Islet of Langerhans (tissue), 1 donor: ENCODE data around the gene FPR2.
A peak's percentile ranks its signal among the peaks of the same experiment; 100 is the strongest.
"Not testable (repeated sequence)": the region's sequence is repeated elsewhere in the genome, so short reads cannot be mapped to it uniquely, and the experiment has no call there.

Experiments
- FAIRE-seq: peaks from one replicate; lab custom pipeline; 2011; peaks lifted over from hg19 to GRCh38; lab: Jason Lieb, UNC

The FPR2 gene

DNA sequence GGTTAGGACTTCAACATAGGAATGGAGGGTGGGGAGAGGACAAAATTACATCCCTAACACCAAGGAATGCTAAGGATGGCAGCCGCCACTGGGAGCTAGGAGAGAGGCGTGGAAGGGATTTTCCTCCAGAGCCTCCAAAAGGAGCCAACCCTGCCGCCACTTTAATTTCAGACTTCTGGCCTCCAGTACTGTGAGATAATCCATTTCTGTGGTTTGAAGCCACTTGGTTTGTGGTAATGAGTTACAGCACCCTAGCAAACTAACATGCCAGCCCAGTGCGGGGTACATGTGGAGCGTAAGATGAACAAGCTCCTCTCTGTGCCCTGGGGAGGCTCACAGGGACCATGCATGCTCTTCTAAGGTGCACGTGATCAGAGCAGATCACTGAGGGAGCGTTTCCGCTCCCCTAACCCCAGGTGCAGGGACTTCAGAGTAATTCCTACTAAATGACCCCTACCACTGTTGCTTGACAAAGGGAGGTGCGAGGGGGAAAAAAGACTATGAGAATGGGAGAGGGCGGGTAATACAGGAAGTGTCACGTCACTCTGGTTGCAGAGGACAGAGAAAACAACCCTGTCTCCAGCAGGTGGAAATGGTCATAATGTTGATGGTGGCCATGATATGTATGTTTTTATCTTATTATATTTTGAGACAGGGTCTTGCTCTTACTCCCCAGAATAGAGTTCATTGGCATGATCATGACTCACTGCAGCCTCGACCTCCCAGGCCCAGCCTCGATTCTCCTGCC lies 21.3 kb upstream of the FPR2 start:
- no peak for FAIRE-seq

GRCh38 chr19:51740356-51740755 lies 20.6 kb upstream of the FPR2 start:
- FAIRE-seq = no peak

DNA sequence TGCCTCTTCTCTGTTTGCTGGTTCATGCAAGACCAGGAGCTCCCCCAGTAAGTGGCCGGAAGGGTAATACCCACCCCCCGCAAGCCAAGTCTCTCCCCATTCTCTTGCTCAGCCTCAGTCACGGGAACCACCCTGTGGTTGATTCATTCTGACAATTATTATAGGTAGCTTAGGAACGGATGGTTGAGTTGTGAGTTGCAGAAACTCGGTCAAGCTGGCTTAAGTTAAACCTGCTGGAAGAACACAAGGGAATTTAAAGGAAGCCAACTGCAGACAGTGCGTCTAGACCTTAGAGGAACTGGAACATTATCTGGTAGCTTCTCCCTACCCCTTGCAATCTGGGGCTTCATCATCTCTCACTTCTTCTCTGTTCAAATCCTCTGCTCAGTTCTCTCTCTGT lies 18.2 kb upstream of the FPR2 start:
- FAIRE-seq = no peak

GRCh38 chr19:51743405-51743804 lies 17.6 kb upstream of the FPR2 start:
- FAIRE-seq = no peak

DNA sequence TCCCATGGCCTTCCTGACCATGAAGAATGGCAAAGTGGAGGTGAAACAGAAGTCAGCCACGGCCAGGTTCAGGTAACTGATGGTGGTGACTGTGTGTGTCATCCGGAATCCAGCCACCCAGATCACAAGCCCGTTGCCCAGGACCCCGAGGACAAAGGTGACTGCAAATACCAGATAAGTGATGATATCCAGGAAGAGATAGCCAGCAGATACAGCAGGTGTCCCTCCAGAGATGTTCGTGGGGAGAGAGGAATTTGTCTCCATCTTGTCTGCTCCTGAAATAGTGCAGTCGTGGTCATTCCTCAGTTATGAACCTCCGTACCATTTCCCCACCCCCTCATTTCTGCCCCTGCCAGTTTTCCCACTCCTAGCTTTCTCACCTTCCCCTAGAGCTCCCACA lies 14.2 kb upstream of the FPR2 start:
- no peak for FAIRE-seq

GRCh38 chr19:51749979-51750378 lies 11.0 kb upstream of the FPR2 start:
- FAIRE-seq = no peak

DNA sequence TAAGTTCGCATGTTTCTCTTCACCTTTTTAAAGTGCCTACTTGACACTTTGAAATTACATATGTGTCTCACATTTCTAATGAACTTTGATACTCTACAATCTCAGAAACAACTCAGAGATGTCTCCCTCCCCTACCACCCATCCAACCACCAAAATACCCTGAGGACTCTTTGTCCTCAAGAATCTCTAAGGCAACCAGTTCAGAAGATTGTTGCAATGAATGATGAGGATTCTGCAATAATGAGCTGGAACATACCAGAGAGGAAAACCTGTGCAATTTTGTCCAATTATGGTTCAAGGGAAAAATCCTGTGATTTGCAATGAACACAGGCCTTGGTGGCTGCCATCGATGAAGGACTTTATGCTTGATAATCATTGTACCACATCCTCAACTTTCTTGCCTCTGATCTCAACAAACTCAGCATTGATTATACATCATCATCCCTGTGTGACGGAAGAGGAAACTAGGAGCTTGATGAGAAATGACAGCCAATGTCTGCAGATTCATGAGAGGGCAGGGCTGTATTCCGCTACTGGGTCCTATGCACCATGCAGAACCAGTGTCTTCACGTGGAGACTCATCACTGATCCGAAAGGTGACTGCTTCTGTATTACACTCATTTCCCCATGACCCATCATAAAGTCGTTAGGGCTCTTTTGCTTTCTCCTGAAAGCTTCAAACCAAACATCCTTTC lies 10.4 kb upstream of the FPR2 start:
- FAIRE-seq = no peak

- FAIRE-seq = no peak
These were observed 9.3 kb upstream of the FPR2 start, which contains the start of gene FPR1 for GRCh38 chr19:51751655-51752054. FPR1 (minus strand) TSS chr19:51751878; CDS start chr19:51746994, 4,884 bp downstream.

DNA sequence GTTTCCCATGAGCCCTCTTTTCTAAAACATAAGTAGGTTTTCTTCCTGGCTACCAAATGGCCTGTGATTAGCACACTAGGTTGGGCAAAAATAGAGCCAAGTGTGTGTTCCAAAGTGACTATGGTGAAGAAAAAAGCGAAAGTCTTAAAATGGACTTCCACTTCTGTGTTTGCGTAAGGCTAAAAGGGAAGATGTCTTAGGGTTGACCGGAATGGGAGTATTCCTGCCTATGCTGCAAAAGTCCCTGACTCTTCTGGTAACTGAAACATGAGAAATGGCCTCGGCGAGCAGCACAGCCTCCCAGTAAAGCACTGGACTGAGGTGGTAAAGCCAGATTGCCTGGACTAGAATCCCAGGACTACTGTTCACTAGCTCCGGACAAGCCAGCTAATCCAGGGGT lies 6.9 kb upstream of the FPR2 start:
- FAIRE-seq = no peak

GRCh38 chr19:51754770-51755169 lies 6.2 kb upstream of the FPR2 start:
- no peak for FAIRE-seq

GRCh38 chr19:51755571-51755970 lies 5.4 kb upstream of the FPR2 start:
- no peak for FAIRE-seq

GRCh38 chr19:51761696-51762095 lies 716 bp downstream of the FPR2 start:
- no peak for FAIRE-seq

- no peak for FAIRE-seq
These were observed 4.1 kb downstream of the FPR2 start for GRCh38 chr19:51765086-51765485.

DNA sequence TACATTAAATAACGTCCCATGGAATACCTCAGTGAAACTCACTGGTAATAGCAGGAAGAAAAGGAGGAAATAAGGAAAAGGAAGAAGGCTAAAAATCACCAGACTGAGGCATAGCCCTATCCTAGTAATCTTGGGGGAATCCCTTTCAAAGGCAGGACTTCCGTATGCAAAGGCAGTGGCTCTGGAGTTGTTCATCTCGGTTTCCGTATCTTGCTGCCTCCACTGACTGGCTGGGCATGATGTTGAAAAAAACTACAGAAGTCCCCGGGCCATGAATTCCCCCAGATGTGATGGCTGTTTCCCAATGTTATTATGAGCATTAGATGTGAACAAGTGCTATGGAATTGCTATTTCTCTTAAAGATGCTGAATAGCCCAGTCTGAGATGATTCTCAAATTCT lies 5.5 kb downstream of the FPR2 start:
- FAIRE-seq = no peak

DNA sequence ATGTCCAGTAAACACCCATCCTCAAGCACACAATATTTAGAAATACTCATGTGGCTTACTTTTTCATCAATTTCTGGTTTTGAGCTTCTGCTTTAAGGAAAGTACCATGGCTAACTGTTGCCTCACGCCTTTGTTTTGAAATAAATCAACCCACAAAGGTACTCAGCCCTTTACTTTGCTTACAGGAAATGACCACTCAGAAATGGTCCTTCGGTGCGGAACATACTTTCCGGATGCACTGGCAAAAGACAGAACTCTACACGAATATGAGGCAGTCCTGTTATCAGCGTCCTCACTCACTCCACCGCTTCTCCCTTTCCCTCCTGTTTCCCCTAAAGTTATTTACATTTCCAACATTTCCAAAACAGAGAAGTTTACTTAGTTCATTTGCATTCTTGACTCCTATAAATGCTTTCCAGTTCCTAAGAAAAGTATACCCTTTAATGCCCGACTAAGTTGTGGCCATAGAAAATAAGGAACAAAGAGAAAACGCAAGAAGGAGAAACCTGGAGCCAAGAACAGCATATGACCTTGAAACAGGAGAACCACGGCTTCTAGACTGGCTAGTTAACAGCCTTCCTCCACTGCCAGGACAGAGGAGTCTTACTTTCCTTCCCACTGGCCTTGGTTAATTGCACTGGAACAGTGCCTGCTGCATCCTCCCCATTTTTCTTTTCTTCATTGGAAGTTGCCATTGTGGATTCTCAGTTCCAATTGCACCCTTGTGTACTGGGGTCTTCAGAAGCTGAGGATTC lies 10.6 kb downstream of the FPR2 start:
- no peak for FAIRE-seq

GRCh38 chr19:51772977-51773376 lies 12.0 kb downstream of the FPR2 start:
- FAIRE-seq = no peak

- not testable (repeated sequence) for FAIRE-seq
These were observed 15.6 kb downstream of the FPR2 start for GRCh38 chr19:51776561-51776960.

- FAIRE-seq = peak; percentile 92
These were observed 16.8 kb downstream of the FPR2 start for GRCh38 chr19:51777570-51778462.

GRCh38 chr19:51779181-51779580 lies 18.2 kb downstream of the FPR2 start:
- FAIRE-seq = no peak

DNA sequence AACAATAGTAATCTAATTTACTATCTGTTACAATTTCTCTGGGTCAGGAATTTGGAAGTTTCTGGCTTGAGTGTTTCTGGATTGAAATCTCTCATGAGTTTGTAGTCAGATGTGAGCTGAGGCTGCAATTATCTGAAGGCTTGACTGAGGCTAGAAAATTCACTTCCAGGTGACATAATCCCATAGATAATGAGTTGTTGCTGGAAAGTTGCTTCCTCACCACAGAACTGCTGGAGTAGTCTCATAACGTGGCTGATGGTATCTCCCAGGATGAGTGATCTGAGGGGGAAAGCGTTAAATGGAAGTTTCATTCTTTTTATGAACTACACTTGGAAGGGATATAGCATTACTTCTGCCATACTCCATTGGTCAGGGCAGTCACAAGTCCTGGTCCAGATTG lies 18.7 kb downstream of the FPR2 start:
- no peak for FAIRE-seq

GRCh38 chr19:51780270-51780669 lies 19.3 kb downstream of the FPR2 start:
- no peak for FAIRE-seq

GRCh38 chr19:51781999-51782398 lies 21.0 kb downstream of the FPR2 start:
- no peak for FAIRE-seq
